Kidney glomerular epithelial cell (primary cell): ENCODE measurements around the gene MINDY3.
A peak's percentile ranks its signal among the peaks of the same experiment; 100 is the strongest.
"Not testable (repeated sequence)": the region's sequence is repeated elsewhere in the genome, so short reads cannot be mapped to it uniquely, and the experiment has no call there.

Experiments used
- DNase-seq: peaks from one replicate; lab custom pipeline; 2025; lab: John Stamatoyannopoulos, UW

Gene MINDY3

GRCh38 chr10:15780353-15781135, 79.8 kb downstream of the MINDY3 start:
- no peak for DNase-seq

GRCh38 chr10:15775513-15775912, 84.8 kb downstream of the MINDY3 start:
- DNase-seq, result peak; percentile 8

- not testable (repeated sequence) for DNase-seq
Measured at GRCh38 chr10:15774534-15774933, 85.8 kb downstream of the MINDY3 start.

GRCh38 chr10:15764892-15765454, 95.3 kb downstream of the MINDY3 start:
- no peak for DNase-seq

GRCh38 chr10:15763006-15763405, 97.3 kb downstream of the MINDY3 start:
- DNase-seq, result no peak

GRCh38 chr10:15762239-15762638, 98.1 kb downstream of the MINDY3 start:
- DNase-seq, result not testable (repeated sequence)

- not testable (repeated sequence) for DNase-seq
Measured at GRCh38 chr10:15761224-15761623, 99.1 kb downstream of the MINDY3 start.

- no peak for DNase-seq
Measured at GRCh38 chr10:15760681-15761080, 99.6 kb downstream of the MINDY3 start.

GRCh38 chr10:15759265-15759664, 101.0 kb downstream of the MINDY3 start:
- no peak for DNase-seq

- no peak for DNase-seq
Measured at GRCh38 chr10:15758618-15759017, 101.7 kb downstream of the MINDY3 start.

- no peak for DNase-seq
Measured at GRCh38 chr10:15754937-15755336, 105.4 kb downstream of the MINDY3 start.

GRCh38 chr10:15751046-15751445, 109.3 kb downstream of the MINDY3 start:
- DNase-seq, result no peak

- no peak for DNase-seq
Measured at GRCh38 chr10:15748126-15748525, 112.2 kb downstream of the MINDY3 start.

- DNase-seq, result no peak
Measured at GRCh38 chr10:15747632-15748031, 112.7 kb downstream of the MINDY3 start.

- no peak for DNase-seq
Measured at GRCh38 chr10:15745751-15746150, 114.6 kb downstream of the MINDY3 start.

- DNase-seq, result peak; percentile 6
Measured at GRCh38 chr10:15744217-15744865, 116.0 kb downstream of the MINDY3 start.

- no peak for DNase-seq
Measured at GRCh38 chr10:15743443-15743842, 116.9 kb downstream of the MINDY3 start.

GRCh38 chr10:15742836-15743235, 117.5 kb downstream of the MINDY3 start:
- no peak for DNase-seq

GRCh38 chr10:15742102-15742501, 118.2 kb downstream of the MINDY3 start:
- DNase-seq, result no peak

GRCh38 chr10:15741581-15741980, 118.7 kb downstream of the MINDY3 start:
- no peak for DNase-seq

- no peak for DNase-seq
Measured at GRCh38 chr10:15740261-15740660, 120.0 kb downstream of the MINDY3 start.

- no peak for DNase-seq
Measured at GRCh38 chr10:15739254-15739970, 120.9 kb downstream of the MINDY3 start.
